Peyer's patch (tissue), 4 donors: ENCODE measurements around the gene PRR7. TPM values are rescaled to one million over a fixed set of nuclear protein-coding genes. Genes with fewer than 3 reads are reported as not detected.

Source experiments
- DNase-seq, 3 donors: peaks; one replicate each; pipeline ENCODE4 v3.0.0-alpha.2; 2017 to 2019
- H3K27ac ChIP-seq, 4 donors: fragments of 200-600 bp; sonication (generic); one replicate each; pipeline ENCODE4 v1.5.1; 2016 to 2019
- H3K27me3 ChIP-seq, 2 donors: fragments of 200-600 bp; sonication (generic); one replicate each; pipeline ENCODE4 v1.5.1; 2019
- H3K36me3 ChIP-seq, 3 donors: fragments of 200-600 bp; sonication (generic); one replicate each; pipeline ENCODE4 v1.5.1; 2016 to 2019
- H3K4me1 ChIP-seq, 4 donors: fragments of 200-600 bp; sonication (generic); one replicate each; pipeline ENCODE4 v1.5.1; 2016 to 2019
- H3K4me3 ChIP-seq, 4 donors: fragments of 200-600 bp; sonication (generic); 1 replicate in 3 of 4; 2 replicates in 1 of 4; pipeline ENCODE4 v1.5.1; 2016 to 2019; ENCODE audit warnings: mild to moderate bottlenecking in 1 of 4
- H3K9me3 ChIP-seq, 4 donors: fragments of 200-600 bp; sonication (generic); one replicate each; pipeline ENCODE4 v1.5.1; 2016 to 2019; ENCODE audit warnings: mild to moderate bottlenecking in 1 of 4
- POLR2A ChIP-seq, 2 donors: fragments of 450-650 bp; IDR thresholded peaks; one replicate each; pipeline ENCODE4 v1.5.1; 2017; ENCODE audit warnings: antibody characterized with exemption in 2 of 2, mild to moderate bottlenecking in 2 of 2, moderate library complexity in 2 of 2
- total RNA-seq, 4 donors: library from RNA; depleted of rRNA; stranded (reverse); fragments of >200 nt; gene quantifications; one replicate each; pipeline ENCODE4 v1.1.0, GENCODE V29; 2016
- TF ChIP-seq, protein P1 (sequence below), 6 experiments: fragments of 450-650 bp in 4 of 6; fragments of 200-600 bp in 2 of 6; sonication (generic) in 1 of 6; IDR thresholded peaks; one replicate each; pipeline ENCODE4 v1.5.1; 2017 to 2019; ENCODE audit warnings: antibody characterized with exemption in 6 of 6, mild to moderate bottlenecking in 3 of 6, moderate library complexity in 1 of 6

PRR7 gene
- total RNA-seq, 4 donors from 2014 or later, result 0.70 to 2.2 (median 1.9) TPM; not detected in 1

DNA sequence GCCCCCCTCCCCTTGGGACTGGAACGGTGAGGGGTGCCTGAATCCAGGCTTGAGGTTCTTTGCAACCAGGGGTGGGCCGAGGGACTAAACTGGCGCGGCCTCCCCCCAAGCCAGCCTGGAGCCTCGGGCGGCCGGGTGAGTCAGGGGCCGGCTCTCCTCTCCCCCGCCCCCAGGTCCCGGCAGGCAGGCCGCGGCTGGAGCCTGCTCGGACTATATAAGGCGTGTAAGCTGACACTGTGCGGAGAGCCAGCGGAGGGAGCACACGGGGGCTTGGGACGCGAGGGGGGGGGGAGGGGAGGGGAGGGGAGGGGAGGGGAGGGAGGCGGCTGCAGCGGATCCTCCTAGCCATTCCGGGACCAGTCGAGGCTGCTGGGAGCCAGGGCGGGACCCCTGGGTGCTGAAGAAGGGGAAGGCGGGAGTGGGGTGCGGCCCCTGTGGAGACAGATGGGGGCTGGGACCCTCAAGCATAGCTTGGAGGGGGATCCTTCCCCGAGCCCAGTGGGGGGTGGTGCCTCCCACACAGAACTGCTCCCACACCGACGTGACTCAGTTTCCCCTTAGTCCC is 50.2 kb downstream of the PRR7 start:
- Histone ChIP-seq H3K4me3 (peak overlapping the region; percentile 49 to 81 (median 69)), H3K27me3 (no peaks in the 10 kb centered on the region), H3K9me3 (no peaks in the 10 kb centered on the region), H3K4me1 (peaks cover 7 to 50% (median 27%) of the 10 kb centered on the region in 4 donors), H3K36me3 (peaks cover 0 to 3% (median 0%) of the 10 kb centered on the region in 3 donors), H3K27ac (peak overlapping the region; percentile 80 to 91 (median 88))
- peak in 1 of 3 donors; percentile 60 for DNase-seq
- TF ChIP-seq POLR2A (IDR thresholded peaks at IDR 0.05), result no peak
- TF ChIP-seq, protein P1, sequence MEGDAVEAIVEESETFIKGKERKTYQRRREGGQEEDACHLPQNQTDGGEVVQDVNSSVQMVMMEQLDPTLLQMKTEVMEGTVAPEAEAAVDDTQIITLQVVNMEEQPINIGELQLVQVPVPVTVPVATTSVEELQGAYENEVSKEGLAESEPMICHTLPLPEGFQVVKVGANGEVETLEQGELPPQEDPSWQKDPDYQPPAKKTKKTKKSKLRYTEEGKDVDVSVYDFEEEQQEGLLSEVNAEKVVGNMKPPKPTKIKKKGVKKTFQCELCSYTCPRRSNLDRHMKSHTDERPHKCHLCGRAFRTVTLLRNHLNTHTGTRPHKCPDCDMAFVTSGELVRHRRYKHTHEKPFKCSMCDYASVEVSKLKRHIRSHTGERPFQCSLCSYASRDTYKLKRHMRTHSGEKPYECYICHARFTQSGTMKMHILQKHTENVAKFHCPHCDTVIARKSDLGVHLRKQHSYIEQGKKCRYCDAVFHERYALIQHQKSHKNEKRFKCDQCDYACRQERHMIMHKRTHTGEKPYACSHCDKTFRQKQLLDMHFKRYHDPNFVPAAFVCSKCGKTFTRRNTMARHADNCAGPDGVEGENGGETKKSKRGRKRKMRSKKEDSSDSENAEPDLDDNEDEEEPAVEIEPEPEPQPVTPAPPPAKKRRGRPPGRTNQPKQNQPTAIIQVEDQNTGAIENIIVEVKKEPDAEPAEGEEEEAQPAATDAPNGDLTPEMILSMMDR (IDR thresholded peaks at IDR 0.05), result no peak

DNA sequence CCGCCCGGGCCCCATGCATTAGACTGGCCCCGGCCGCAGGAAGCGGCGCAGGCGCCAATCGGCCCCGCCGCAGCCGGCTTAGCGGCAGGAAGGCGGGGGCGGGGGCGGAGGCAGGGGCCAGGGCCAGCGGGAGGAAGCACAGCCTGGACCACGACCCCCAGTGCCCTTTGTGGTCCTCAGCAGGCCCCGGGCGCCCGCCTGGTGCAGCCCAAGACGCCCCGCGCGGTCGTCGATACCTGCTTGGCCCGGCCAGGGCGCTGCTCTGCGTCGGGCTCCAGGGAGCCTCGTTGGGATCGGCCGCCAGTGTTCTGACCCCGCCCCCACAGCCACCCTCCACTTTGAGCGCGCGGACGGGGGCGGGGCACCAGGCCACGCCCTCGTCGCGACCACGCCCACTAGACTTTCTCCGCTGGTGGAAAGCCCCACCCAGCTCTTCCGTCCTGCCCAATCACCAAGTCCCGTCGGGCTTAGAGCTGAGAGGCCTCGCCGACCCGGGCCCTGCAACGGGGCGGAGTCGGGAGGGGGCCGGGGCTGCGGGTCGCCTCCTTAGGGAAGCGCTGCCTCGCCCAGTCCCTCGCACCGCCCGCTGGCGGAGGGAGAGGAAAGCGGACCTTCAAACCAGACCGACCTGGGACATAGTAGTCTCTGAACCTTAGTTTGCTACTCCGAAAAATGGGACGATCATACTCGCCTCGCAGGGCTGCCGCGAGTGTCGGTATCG is 50.8 kb downstream of the PRR7 start, which contains the start of gene PDLIM7:
TSS of gene PDLIM7 (minus strand) at position 313 of the 721 bp plus-strand sequence. CDS start 1,092 bp downstream, outside the sequence.
- TF ChIP-seq POLR2A (IDR thresholded peaks at IDR 0.05), result peak; percentile 81 to 94
- TF ChIP-seq, protein P1 (IDR thresholded peaks at IDR 0.05), result peak in 2 of 6 experiments; percentile 19
- H3K27me3 ChIP-seq, result no peaks in the 10 kb centered on the region

DNA sequence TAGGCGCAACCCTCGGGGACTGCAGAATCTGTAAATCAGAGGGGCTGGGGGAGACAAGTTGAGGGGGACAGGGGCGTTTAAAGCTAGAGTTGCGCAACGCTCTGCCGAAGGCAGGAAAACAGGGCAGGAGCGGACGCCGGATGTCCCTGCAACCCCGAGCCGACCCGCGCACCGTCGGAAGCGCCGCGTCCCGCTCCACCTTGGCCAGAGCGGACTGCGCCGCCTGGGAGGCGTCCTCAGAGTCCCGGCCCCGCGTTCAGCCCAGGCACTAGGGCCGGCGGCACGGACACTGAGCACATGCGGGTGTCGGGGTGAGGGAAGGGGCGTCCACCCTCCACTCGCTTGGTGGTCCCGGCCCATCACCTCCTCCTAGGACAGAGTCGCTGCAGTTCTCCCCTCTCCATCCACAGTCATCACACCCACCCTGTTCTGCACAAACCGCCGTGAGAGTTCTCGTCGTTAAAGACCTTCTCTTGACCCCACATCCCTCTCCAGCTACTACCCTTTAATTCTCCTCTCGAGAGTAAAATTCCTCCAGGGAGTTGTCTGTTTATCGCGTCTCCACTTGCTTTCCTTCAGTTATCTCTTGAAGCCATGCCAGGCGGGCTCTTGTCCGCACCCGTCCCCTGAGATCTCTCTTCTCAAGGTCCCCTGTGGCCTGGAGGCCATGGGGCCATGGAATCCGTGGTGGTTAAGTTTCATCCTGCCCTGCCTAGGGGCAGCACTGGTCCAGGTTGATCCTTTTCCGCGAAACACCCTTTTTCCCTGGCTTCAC is 51.6 kb downstream of the PRR7 start:
- TF ChIP-seq, protein P1 (IDR thresholded peaks at IDR 0.05), result no peak
- no peak for TF ChIP-seq POLR2A (IDR thresholded peaks at IDR 0.05)
- Histone ChIP-seq H3K27ac (peak overlapping the region in 3 of 4 donors; percentile 87 to 91 (median 90)), H3K4me3 (peak overlapping the region; percentile 49 to 81 (median 69)), H3K27me3 (no peaks in the 10 kb centered on the region), H3K36me3 (no peaks in the 10 kb centered on the region), H3K4me1 (peaks cover 7 to 44% (median 30%) of the 10 kb centered on the region in 4 donors), H3K9me3 (no peaks in the 10 kb centered on the region)
- DNase-seq, result peak in 1 of 3 donors; percentile 68

More for the DNA sequence above, 50.8 kb downstream of the PRR7 start, which contains the start of gene PDLIM7:
- H3K9me3 ChIP-seq, result no peaks in the 10 kb centered on the region
- DNase-seq, result peak; percentile 96 to 98 (median 97)
- no peaks in the 10 kb centered on the region for H3K36me3 ChIP-seq
- peaks cover 7 to 48% (median 28%) of the 10 kb centered on the region in 4 donors for H3K4me1 ChIP-seq
- peak within 1 kb of the TSS; percentile 49 to 81 (median 69) for H3K4me3 ChIP-seq
- H3K27ac ChIP-seq, result peak within 1 kb of the TSS; percentile 80 to 91 (median 88)

DNA sequence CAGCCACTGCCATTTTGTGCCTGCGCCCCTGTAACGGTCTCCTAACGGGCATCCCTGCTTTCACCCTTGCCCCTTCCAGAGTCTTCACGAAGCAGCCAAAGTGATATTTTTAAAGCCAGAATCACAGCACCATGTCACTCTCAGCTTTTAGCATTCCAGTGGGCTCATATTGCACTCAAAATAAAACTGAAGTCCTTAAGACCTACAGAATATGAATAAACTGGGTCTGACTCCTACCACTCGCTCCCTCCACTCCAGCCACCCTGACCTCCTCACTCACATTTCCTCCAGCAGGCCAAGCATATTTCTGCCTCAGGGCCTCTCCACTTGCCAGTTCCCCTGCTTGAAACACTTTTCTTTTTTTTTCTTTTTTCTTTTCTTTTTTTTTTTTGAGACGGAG is 53.2 kb downstream of the PRR7 start:
- TF ChIP-seq, protein P1 (IDR thresholded peaks at IDR 0.05), result no peak
- TF ChIP-seq POLR2A (IDR thresholded peaks at IDR 0.05), result no peak
- no peak overlapping the region for H3K27ac ChIP-seq
- H3K36me3 ChIP-seq, result no peaks in the 10 kb centered on the region
- no peak for DNase-seq
- H3K27me3 ChIP-seq, result no peaks in the 10 kb centered on the region
- peaks cover 4 to 28% (median 21%) of the 10 kb centered on the region in 4 donors for H3K4me1 ChIP-seq
- H3K9me3 ChIP-seq, result no peaks in the 10 kb centered on the region
- no peak overlapping the region for H3K4me3 ChIP-seq
